ENCODE data around the gene IFI27.

Gene IFI27

GRCh38 chr14:94089479-94089878, 21.1 kb upstream of the IFI27 start:
- H3K4me3 ChIP-seq (ENCODE audit: control insufficient read depth, low read depth, low read length) = no peak overlapping the region
- DNase-seq (ENCODE audit: low read depth) = no peak
- TF ChIP-seq CTCF (IDR thresholded peaks at IDR 0.05; ENCODE audit: control insufficient read depth, insufficient read depth, low read depth, low read length, missing control alignments) = no peak

- TF ChIP-seq CTCF (IDR thresholded peaks at IDR 0.05; ENCODE audit: control insufficient read depth, insufficient read depth, low read depth, low read length, missing control alignments) = no peak
- DNase-seq (ENCODE audit: low read depth) = no peak
- H3K4me3 ChIP-seq (ENCODE audit: control insufficient read depth, low read depth, low read length) = no peak overlapping the region
Measured at GRCh38 chr14:94093418-94093817, 17.1 kb upstream of the IFI27 start.

GRCh38 chr14:94097091-94097490, 13.4 kb upstream of the IFI27 start:
- no peak for TF ChIP-seq CTCF (IDR thresholded peaks at IDR 0.05; ENCODE audit: control insufficient read depth, insufficient read depth, low read depth, low read length, missing control alignments)
- DNase-seq (ENCODE audit: low read depth) = no peak
- H3K4me3 ChIP-seq (ENCODE audit: control insufficient read depth, low read depth, low read length) = no peak overlapping the region

- DNase-seq (ENCODE audit: low read depth) = peak; percentile 74
- TF ChIP-seq CTCF (IDR thresholded peaks at IDR 0.05; ENCODE audit: control insufficient read depth, insufficient read depth, low read depth, low read length, missing control alignments) = no peak
- no peak overlapping the region for H3K4me3 ChIP-seq (ENCODE audit: control insufficient read depth, low read depth, low read length)
Measured at GRCh38 chr14:94098326-94098992, 12.1 kb upstream of the IFI27 start.

- TF ChIP-seq CTCF (IDR thresholded peaks at IDR 0.05; ENCODE audit: control insufficient read depth, insufficient read depth, low read depth, low read length, missing control alignments) = no peak
- no peak for DNase-seq (ENCODE audit: low read depth)
Measured at GRCh38 chr14:94099006-94099405, 11.5 kb upstream of the IFI27 start.

GRCh38 chr14:94100847-94101246, 9.7 kb upstream of the IFI27 start:
- no peak for DNase-seq (ENCODE audit: low read depth)
- no peak overlapping the region for H3K4me3 ChIP-seq (ENCODE audit: control insufficient read depth, low read depth, low read length)
- no peak for TF ChIP-seq CTCF (IDR thresholded peaks at IDR 0.05; ENCODE audit: control insufficient read depth, insufficient read depth, low read depth, low read length, missing control alignments)

More at GRCh38 chr14:94099006-94099405, 11.5 kb upstream of the IFI27 start:
- no peak overlapping the region for H3K4me3 ChIP-seq (ENCODE audit: control insufficient read depth, low read depth, low read length)

All from AG09309 (cell line).